OCI-LY7 (cell line): ENCODE data around the gene ZP4. TPM values are rescaled to one million over a fixed set of nuclear protein-coding genes. Genes with fewer than 3 reads are reported as not detected.

ENCODE experiments used
- BruUV-seq: library from RNA; stranded (reverse); fragments of 400-500 nt; replicated peaks from 2 replicates; lab custom pipeline; 2021; lab: Mats Ljungman, UMichigan
- CTCF ChIA-PET: fragments of 300-600 bp; sonication (Branson Sonifier 250); formaldehyde crosslinking; loops from one replicate; lab custom pipeline; 2022; ENCODE audit warnings: antibody characterized with exemption; ENCODE audit not compliant: unreplicated experiment; lab: Charles Lee
- POLR2A ChIA-PET: fragments of 300-600 bp; sonication (Branson Sonifier 250); formaldehyde crosslinking; loops from one replicate; lab custom pipeline; 2022; ENCODE audit warnings: antibody characterized with exemption; lab: Charles Lee
- DNase-seq: peaks from one replicate; pipeline ENCODE4 v3.0.0-alpha.2; 2015; ENCODE audit warnings: low spot score
- H2AFZ ChIP-seq: fragments of 200-600 bp; sonication (generic), shearing (Covaris generic); 2 replicates; pipeline ENCODE4 v1.6.1; 2014; ENCODE audit warnings: mild to moderate bottlenecking, antibody characterized with exemption, low read length, moderate library complexity
- H3K27ac ChIP-seq: fragments of 200-600 bp; sonication (generic); 2 replicates; pipeline ENCODE4 v1.5.1; 2014; ENCODE audit warnings: mixed run types, low read depth, mild to moderate bottlenecking, moderate library complexity, low read length, inconsistent platforms; ENCODE audit not compliant: poor library complexity, severe bottlenecking
- H3K36me3 ChIP-seq: fragments of 200-600 bp; sonication (generic); 2 replicates; pipeline ENCODE4 v1.6.1; 2014; ENCODE audit warnings: mild to moderate bottlenecking, antibody characterized with exemption, low read length, moderate library complexity, mixed read lengths; ENCODE audit not compliant: insufficient read depth
- H3K4me1 ChIP-seq: fragments of 200-600 bp; sonication (generic); 2 replicates; pipeline ENCODE4 v1.5.1; 2014; ENCODE audit warnings: mild to moderate bottlenecking, low read length; ENCODE audit not compliant: insufficient read depth, poor library complexity, severe bottlenecking
- H3K4me2 ChIP-seq: fragments of 200-600 bp; sonication (generic); 2 replicates; pipeline ENCODE4 v1.6.1; 2014; ENCODE audit warnings: mild to moderate bottlenecking, low read length
- H3K4me3 ChIP-seq: fragments of 200-600 bp; sonication (generic); 2 replicates; pipeline ENCODE4 v1.5.1; 2014; ENCODE audit warnings: mild to moderate bottlenecking, low read depth, low read length; ENCODE audit not compliant: poor library complexity, severe bottlenecking
- H3K79me2 ChIP-seq: fragments of 200-600 bp; sonication (generic); 2 replicates; pipeline ENCODE4 v1.6.1; 2016; ENCODE audit warnings: low read depth, mild to moderate bottlenecking, low read length, moderate library complexity, mixed read lengths; ENCODE audit not compliant: insufficient read depth
- H3K9me2 ChIP-seq: fragments of 200-600 bp; sonication (generic); 2 replicates; pipeline ENCODE4 v1.6.1; 2016; ENCODE audit warnings: mild to moderate bottlenecking, low read length, mixed read lengths; ENCODE audit not compliant: insufficient read depth
- H3K9me3 ChIP-seq: fragments of 200-600 bp; sonication (generic); 2 replicates; pipeline ENCODE4 v1.6.1; 2014; ENCODE audit warnings: mild to moderate bottlenecking, mixed run types, low read length, mixed read lengths
- H4K20me1 ChIP-seq: fragments of 200-600 bp; sonication (generic); 2 replicates; pipeline ENCODE4 v1.6.1; 2014; ENCODE audit warnings: mild to moderate bottlenecking, antibody characterized with exemption, low read length, moderate library complexity, mixed read lengths; ENCODE audit not compliant: insufficient read depth
- CTCF ChIP-seq: fragments of 200-600 bp; sonication (generic); conservative IDR thresholded peaks from 2 replicates; pipeline ENCODE4 v1.5.1; 2014; ENCODE audit warnings: mild to moderate bottlenecking, antibody characterized with exemption, low read length, moderate library complexity, mixed read lengths
- EZH2phosphoT487 ChIP-seq: fragments of 200-600 bp; sonication (generic); IDR thresholded peaks from 2 replicates; pipeline ENCODE4 v1.6.1; 2018; ENCODE audit warnings: low read depth, borderline replicate concordance, mild to moderate bottlenecking, mixed run types, antibody characterized with exemption, low read length, moderate library complexity, mixed read lengths
- intact Hi-C: fragments of 100-400 bp; cut with micrococcal nuclease; formaldehyde crosslinking; loops from one replicate; pipeline ENCODE4 v1.10.0; 2022; ENCODE audit not compliant: unreplicated experiment
- total RNA-seq, 2 experiments: library from RNA; depleted of rRNA in 1 of 2; stranded (reverse); fragments of >200 nt in 1 of 2; shearing (Covaris generic) in 1 of 2; gene quantifications; 2 replicates each; pipeline ENCODE4 v1.2.3, GENCODE V29; 2014 to 2022

ZP4 gene
- total RNA-seq, 2 experiments from 2014 or later: not detected

DNA sequence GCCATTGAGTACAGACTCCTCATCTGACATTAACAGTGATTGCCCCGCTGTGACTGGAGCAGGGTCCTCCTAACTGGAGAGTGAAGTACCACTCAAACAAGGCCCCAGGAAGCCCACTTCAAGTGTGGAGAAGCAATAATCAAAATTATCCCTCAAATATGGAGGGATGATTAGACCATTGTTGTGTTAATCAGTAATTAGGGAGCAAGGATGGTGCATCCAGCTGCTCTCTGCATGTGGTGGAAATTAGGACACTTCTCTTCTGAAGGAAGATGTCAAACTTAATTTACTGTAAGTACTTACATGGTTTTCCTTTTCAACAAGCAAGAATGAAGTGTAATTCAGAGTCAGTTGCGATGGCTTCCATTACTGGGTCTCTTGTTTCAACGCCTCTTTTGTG lies 3.4 kb upstream of the ZP4 start:
- TF ChIP-seq CTCF: no peak
- BruUV-seq: no TSS peak
- ChIA-PET CTCF (no interaction called here), POLR2A (no interaction called here)
- H3K4me2 ChIP-seq: no peak overlapping the region
- intact Hi-C loops: no loop called here
- H3K79me2 ChIP-seq: no peaks in the 10 kb centered on the region
- no peaks in the 10 kb centered on the region for H3K9me2 ChIP-seq
- no peak overlapping the region for H3K4me3 ChIP-seq
- no peaks in the 10 kb centered on the region for H3K9me3 ChIP-seq
- H2AFZ ChIP-seq: no peak overlapping the region
- no peaks in the 10 kb centered on the region for H3K4me1 ChIP-seq
- no peak overlapping the region for H3K27ac ChIP-seq
- H3K36me3 ChIP-seq: no peaks in the 10 kb centered on the region
- DNase-seq: no peak
- H4K20me1 ChIP-seq: no peaks in the 10 kb centered on the region

DNA sequence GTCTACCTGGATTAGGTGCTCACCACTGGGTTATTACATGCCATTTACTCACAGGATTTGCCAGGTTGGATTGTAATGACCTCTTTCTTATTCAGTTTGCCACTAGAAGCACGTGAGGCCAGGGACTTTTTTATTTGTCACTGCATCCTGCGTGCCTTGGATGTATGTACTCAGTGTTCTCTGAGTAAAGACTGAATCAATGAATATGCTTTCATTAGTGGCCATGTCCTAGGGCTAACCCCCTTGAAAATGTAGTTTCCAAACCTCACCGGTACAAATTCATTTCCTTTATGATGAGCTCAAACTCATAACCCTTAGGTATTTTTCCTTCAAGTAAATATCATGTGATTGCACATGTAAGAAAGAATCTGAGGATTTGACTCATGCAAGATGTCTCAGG lies 1.3 kb upstream of the ZP4 start:
- Histone ChIP-seq H3K79me2 (no peaks in the 10 kb centered on the region), H4K20me1 (no peaks in the 10 kb centered on the region), H3K9me3 (no peaks in the 10 kb centered on the region), H3K9me2 (no peaks in the 10 kb centered on the region), H3K4me3 (no peak overlapping the region), H3K36me3 (no peaks in the 10 kb centered on the region), H3K27ac (no peak overlapping the region), H3K4me1 (no peaks in the 10 kb centered on the region), H2AFZ (no peak overlapping the region), H3K4me2 (no peak overlapping the region)
- ChIA-PET POLR2A (interaction anchor here (0.6 kb wide), 1 partner anchor 231 kb away, joined by 3 read pairs; no protein-coding TSS in a partner anchor), CTCF (no interaction called here)
- BruUV-seq: no TSS peak
- intact Hi-C loops: no loop called here
- DNase-seq: no peak
- TF ChIP-seq CTCF: no peak
- no peak for TF ChIP-seq EZH2phosphoT487

DNA sequence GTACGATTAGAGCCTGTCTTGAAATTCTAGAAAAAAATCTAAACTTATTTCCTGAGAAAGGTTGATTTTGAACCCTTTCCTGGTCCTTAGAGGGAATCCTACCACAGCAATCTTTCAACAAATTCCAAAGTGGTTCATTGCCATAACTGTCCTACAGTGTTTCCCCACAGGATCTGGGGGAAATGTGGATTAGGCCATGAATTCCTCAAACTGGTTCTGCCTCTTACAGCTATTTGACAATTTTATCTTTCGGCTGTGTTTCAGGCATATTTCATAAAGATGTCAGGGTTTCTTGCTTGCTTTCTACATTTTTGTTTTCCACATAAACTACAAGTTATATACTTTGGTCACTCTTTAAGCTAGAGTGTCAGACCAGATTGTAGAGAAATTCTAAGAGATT lies 544 bp upstream of the ZP4 start:
- Histone ChIP-seq H3K36me3 (no peaks in the 10 kb centered on the region), H3K9me3 (no peaks in the 10 kb centered on the region), H3K9me2 (no peaks in the 10 kb centered on the region), H2AFZ (no peak overlapping the region), H3K4me3 (no peak overlapping the region), H3K4me2 (no peak overlapping the region), H3K79me2 (no peaks in the 10 kb centered on the region), H3K4me1 (no peaks in the 10 kb centered on the region), H3K27ac (no peak overlapping the region), H4K20me1 (no peaks in the 10 kb centered on the region)
- ChIA-PET POLR2A (interaction anchor here (0.6 kb wide), 1 partner anchor 231 kb away, joined by 3 read pairs; no protein-coding TSS in a partner anchor), CTCF (no interaction called here)
- no TSS peak for BruUV-seq
- TF ChIP-seq EZH2phosphoT487 (no peak), CTCF (no peak)
- no peak for DNase-seq
- intact Hi-C loops: no loop called here
